HepG2 (cell line): Measurements from ENCODE around the gene TMEM170B. TPM values are rescaled to one million over a fixed set of nuclear protein-coding genes. Genes with fewer than 3 reads are reported as not detected.

Experiments
- ATAC-seq: fragments of 200-7000 bp; cut with Tn5 transposase; 3 replicates; pipeline ENCODE4 v1.9.1; 2020; ENCODE audit warnings: mild to moderate bottlenecking, moderate library complexity
- BruUV-seq: library from RNA; stranded (reverse); fragments of 400-500 nt; replicated peaks from 2 replicates; lab custom pipeline; 2021; lab: Mats Ljungman, UMichigan
- CTCF ChIA-PET: fragments of 300-600 bp; formaldehyde crosslinking; extraction: SDS; loops from one replicate; lab custom pipeline; 2021; ENCODE audit warnings: low total read pairs, inconsistent platforms, low intra/inter-chr PET ratio; lab: Yijun Ruan, JAX
- POLR2A ChIA-PET: fragments of 350-600 bp; sonication (Branson Sonifier 250); formaldehyde crosslinking; loops from one replicate; lab custom pipeline; 2020; ENCODE audit warnings: antibody characterized with exemption, inconsistent platforms; lab: Yijun Ruan, JAX
- DNase-seq: peaks from one replicate; pipeline ENCODE4 v3.0.0-alpha.2; 2015; ENCODE audit warnings: low spot score
- FAIRE-seq: peaks from 3 replicates; lab custom pipeline; 2011; peaks lifted over from hg19 to GRCh38; lab: Jason Lieb, UNC
- H2AFZ ChIP-seq: one replicate; pipeline ENCODE4 v1.6.1; 2011; ENCODE audit warnings: low read length, inconsistent platforms
- H3K27ac ChIP-seq: fragments of 300-600 bp; 3 replicates; pipeline ENCODE4 v1.8.0; 2011; ENCODE audit warnings: mixed run types, mild to moderate bottlenecking, mixed read lengths, low read length, inconsistent platforms; ENCODE audit not compliant: insufficient read depth; ENCODE audit errors: extremely low read length
- H3K27me3 ChIP-seq, 2 experiments: fragments of 200-600 bp in 1 of 2; 2 replicates in 1 of 2; 3 replicates in 1 of 2; pipeline versions ENCODE4 v1.6.0 to v1.8.0; 2011; ENCODE audit warnings: low read length in 2 of 2, mild to moderate bottlenecking in 2 of 2, moderate library complexity in 2 of 2, inconsistent platforms in 1 of 2; ENCODE audit not compliant: insufficient read depth in 2 of 2, control insufficient read depth in 1 of 2
- H3K36me3 ChIP-seq, 2 experiments: fragments of 200-600 bp in 1 of 2; replicated peaks in 1 of 2; 2 replicates in 1 of 2; 3 replicates in 1 of 2; pipeline versions ENCODE4 v1.5.1 to v1.8.0; 2011; ENCODE audit warnings: low read length in 2 of 2, inconsistent platforms in 1 of 2; ENCODE audit not compliant: insufficient read depth in 2 of 2, control insufficient read depth in 1 of 2
- H3K4me1 ChIP-seq: 2 replicates; pipeline ENCODE4 v1.5.1; 2012; ENCODE audit warnings: low read length, inconsistent platforms; ENCODE audit not compliant: insufficient read depth
- H3K4me2 ChIP-seq: 2 replicates; pipeline ENCODE4 v1.6.0; 2011; ENCODE audit warnings: low read depth, low read length, inconsistent platforms
- H3K4me3 ChIP-seq, 3 experiments: fragments of 200-600 bp in 1 of 3; sonication (generic), shearing (Covaris generic) in 1 of 3; replicated peaks in 1 of 3; 2 replicates each; pipeline ENCODE4 v1.5.1; 2011 to 2016; ENCODE audit warnings: low read length in 3 of 3, inconsistent platforms in 2 of 3, low read depth in 2 of 3, mild to moderate bottlenecking in 2 of 3, control low read depth in 1 of 3, mixed read lengths in 1 of 3; ENCODE audit not compliant: insufficient read depth in 1 of 3
- H3K79me2 ChIP-seq: one replicate; pipeline ENCODE4 v1.6.1; 2011; ENCODE audit warnings: low read length, inconsistent platforms; ENCODE audit not compliant: insufficient read depth
- H3K9ac ChIP-seq: 2 replicates; pipeline ENCODE4 v1.6.0; 2011; ENCODE audit warnings: mild to moderate bottlenecking, low read depth, low read length, inconsistent platforms; ENCODE audit not compliant: insufficient read depth
- H3K9me3 ChIP-seq: 2 replicates; pipeline ENCODE4 v1.5.1; 2012; ENCODE audit warnings: mild to moderate bottlenecking, low read length
- H4K20me1 ChIP-seq: 2 replicates; pipeline ENCODE4 v1.6.0; 2011; ENCODE audit warnings: inconsistent platforms, mild to moderate bottlenecking, low read length, moderate library complexity; ENCODE audit not compliant: insufficient read depth
- BHLHE40 ChIP-seq: IDR thresholded peaks from 2 replicates; pipeline ENCODE4 v1.6.1; 2011; ENCODE audit warnings: low read length, improper control_type of control experiment
- CBX2 ChIP-seq, 2 experiments: fragments of 200-600 bp in 1 of 2; sonication (generic); formaldehyde crosslinking in 1 of 2; IDR thresholded peaks; 2 replicates each; pipeline versions ENCODE4 v1.7.0 to v1.8.1; 2018 to 2022; ENCODE audit warnings: low read depth in 2 of 2, low read length in 1 of 2, mild to moderate bottlenecking in 1 of 2, missing genetic modification reagents in 1 of 2
- EHMT2 ChIP-seq: fragments of 200-600 bp; sonication (generic); IDR thresholded peaks from 2 replicates; pipeline ENCODE4 v1.7.0; 2017; ENCODE audit warnings: antibody characterized with exemption, low read depth, low read length, borderline replicate concordance
- HOXA5 ChIP-seq: sonication (generic); formaldehyde crosslinking; IDR thresholded peaks from 2 replicates; pipeline ENCODE4 v1.4.0; 2020; ENCODE audit warnings: missing genetic modification reagents
- LCORL ChIP-seq, 2 experiments: fragments of 450-650 bp in 1 of 2; sonication (generic) in 1 of 2; formaldehyde crosslinking in 1 of 2; IDR thresholded peaks; 2 replicates each; pipeline versions ENCODE4 v1.5.0 to v1.6.1; 2017 to 2020; ENCODE audit warnings: antibody characterized with exemption in 1 of 2, missing genetic modification reagents in 1 of 2
- ZMYM4 ChIP-seq: sonication (generic); formaldehyde crosslinking; IDR thresholded peaks from 2 replicates; pipeline ENCODE4 v1.8.1; 2023; ENCODE audit warnings: mild to moderate bottlenecking, missing genetic modification reagents
- ZNF30 ChIP-seq: sonication (generic); formaldehyde crosslinking; IDR thresholded peaks from 2 replicates; pipeline ENCODE4 v1.5.0; 2020; ENCODE audit warnings: mild to moderate bottlenecking, missing genetic modification reagents
- ZNF564 ChIP-seq: sonication (generic); formaldehyde crosslinking; IDR thresholded peaks from 2 replicates; pipeline ENCODE4 v1.8.1; 2023; ENCODE audit warnings: mild to moderate bottlenecking, missing genetic modification reagents
- ZNF747 ChIP-seq: sonication (generic); formaldehyde crosslinking; IDR thresholded peaks from 2 replicates; pipeline ENCODE4 v1.8.1; 2023; ENCODE audit warnings: missing genetic modification reagents, mild to moderate bottlenecking, borderline replicate concordance
- ZNF850 ChIP-seq: sonication (generic); formaldehyde crosslinking; conservative IDR thresholded peaks from 2 replicates; pipeline ENCODE4 v1.9.0; 2021; ENCODE audit warnings: mild to moderate bottlenecking, missing genetic modification reagents
- WGBS: methylation state at CpG from one replicate; pipeline ENCODE4 v1.1.6; 2017; ENCODE audit warnings: low lambda C conversion rate; 5-methylcytosine and 5-hydroxymethylcytosine counted together
- in situ Hi-C: cut with HindIII; loops from 2 replicates; pipeline ENCODE4 v1.10.0; 2017; ENCODE audit warnings: low pct_unique_long_range_greater_than_20kb; ENCODE audit not compliant: extremely low pct_ligation_motif_present
- intact Hi-C: fragments of 100-400 bp; cut with micrococcal nuclease; formaldehyde crosslinking; loops from one replicate; pipeline ENCODE4 v1.10.0; 2022; ENCODE audit not compliant: unreplicated experiment
- polyA plus RNA-seq, 8 experiments: library from polyadenylated mRNA; depleted of rRNA in 3 of 8; stranded (reverse) in 7 of 8; unstranded in 1 of 8; fragments of >200 nt; fragmentation: Illumina TruSeq in 4 of 8; extraction: Trizol in 4 of 8; gene quantifications; 2 replicates each; pipeline versions ENCODE4 v1.2.1 to v1.2.3, GENCODE V29; 2011 to 2016; ENCODE audit warnings: low read depth in 4 of 8, missing spikeins in 1 of 8, mixed read lengths in 1 of 8; ENCODE audit not compliant: insufficient read depth in 1 of 8
- total RNA-seq, 5 experiments: library from RNA; depleted of rRNA; stranded (reverse); fragments of >200 nt; fragmentation: Illumina TruSeq; extraction: Trizol; gene quantifications; 2 replicates each; pipeline ENCODE4 v1.2.3, GENCODE V29; 2016; ENCODE audit warnings: low read depth in 1 of 5
- TF ChIP-seq, protein P1 (sequence below): sonication (generic); formaldehyde crosslinking; conservative IDR thresholded peaks from 2 replicates; pipeline ENCODE4 v1.8.0; 2022; ENCODE audit warnings: mild to moderate bottlenecking, moderate library complexity, missing genetic modification reagents
- TF ChIP-seq, protein P2 (sequence below): sonication (generic); formaldehyde crosslinking; IDR thresholded peaks from 2 replicates; pipeline ENCODE4 v1.4.0; 2020; ENCODE audit warnings: mild to moderate bottlenecking, missing genetic modification reagents
- TF ChIP-seq, protein P3 (sequence below): sonication (generic); formaldehyde crosslinking; IDR thresholded peaks from 2 replicates; pipeline ENCODE4 v1.8.0; 2022; ENCODE audit warnings: mild to moderate bottlenecking, missing genetic modification reagents; ENCODE audit not compliant: insufficient replicate concordance

Gene TMEM170B
- total and polyA plus RNA-seq, 2 of the 13 experiments (the other 11 are each of a cell fraction or from before 2014, with no cell fraction given), result 3.3 to 9.4 TPM

DNA sequence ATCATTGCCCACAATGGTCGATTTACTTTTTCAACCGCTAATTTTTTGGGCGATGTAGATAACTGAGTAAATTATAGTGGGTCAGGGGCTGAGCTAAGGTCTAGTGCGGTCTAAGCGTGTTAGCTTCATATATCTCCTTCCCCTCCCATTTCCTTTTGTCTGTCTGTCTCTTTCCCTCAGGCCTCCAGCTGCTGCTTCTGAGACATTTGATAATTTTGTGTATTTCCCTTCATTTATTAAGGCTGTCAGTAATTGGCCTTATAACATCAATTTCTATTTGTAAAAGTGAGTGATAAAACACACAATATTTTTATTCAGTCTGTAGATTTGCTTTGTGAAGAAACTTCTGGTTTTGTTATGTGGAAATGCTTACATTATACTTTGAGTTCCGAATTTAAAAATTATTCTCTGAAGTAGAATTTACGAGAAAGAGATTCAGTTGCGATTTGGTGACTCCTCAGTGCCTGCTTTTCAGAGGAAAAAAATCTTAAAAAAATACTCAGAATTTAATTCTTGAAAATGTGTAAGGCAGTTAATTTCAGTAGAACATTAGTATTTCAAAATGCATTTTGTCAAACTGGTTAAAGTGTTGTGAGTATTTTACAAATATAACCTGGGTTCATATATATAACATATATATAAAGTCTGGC is 1.4 kb downstream of the TMEM170B start:
- in situ Hi-C loops, result no loop called here
- FAIRE-seq, result no peak
- 51% methylated on average over 8 of the region's 8 CpGs for WGBS

DNA sequence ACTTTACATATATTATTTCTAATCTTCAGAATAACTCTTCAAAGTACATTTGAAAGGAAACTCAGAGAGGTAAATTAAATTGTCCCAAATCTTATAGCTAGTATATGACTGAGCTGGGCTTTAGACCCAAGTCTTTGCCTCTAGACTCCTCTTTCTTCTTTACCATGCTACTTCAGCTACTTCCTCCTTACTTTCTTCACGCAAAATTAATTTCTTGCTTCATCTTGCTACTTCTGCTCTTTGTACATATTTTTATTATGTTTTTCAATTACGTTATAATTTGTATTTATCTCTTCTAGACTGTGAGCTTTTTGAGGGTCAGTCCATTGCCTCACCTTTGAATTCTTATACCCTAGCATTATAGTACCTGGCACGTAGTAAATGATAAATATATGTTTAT is 5.3 kb downstream of the TMEM170B start:
- Histone ChIP-seq H3K27me3 (no peaks in the 10 kb centered on the region), H3K36me3 (no peaks in the 10 kb centered on the region), H3K27ac (no peak overlapping the region), H2AFZ (no peak overlapping the region), H3K9me3 (no peaks in the 10 kb centered on the region), H3K4me2 (no peak overlapping the region), H3K9ac (no peak overlapping the region), H3K79me2 (peaks cover 13% of the 10 kb centered on the region), H3K4me1 (peaks cover 16% of the 10 kb centered on the region), H4K20me1 (no peaks in the 10 kb centered on the region), H3K4me3 (no peak overlapping the region)
- CTCF ChIA-PET, result no interaction called here
- in situ Hi-C loops (no loop called here), intact Hi-C loops (no loop called here)
- FAIRE-seq (no peak), ATAC-seq (no peak), DNase-seq (no peak)
- BruUV-seq, result no TSS peak
- WGBS, result 80% methylated on average over 3 of the region's 3 CpGs
- POLR2A ChIA-PET, result no interaction called here
- TF ChIP-seq ZNF747 (CRISPR knock-in tag) (no peak), BHLHE40 (no peak), EHMT2 (no peak), HOXA5 (CRISPR knock-in tag) (no peak), ZNF30 (CRISPR knock-in tag) (no peak)
- TF ChIP-seq, protein P1, sequence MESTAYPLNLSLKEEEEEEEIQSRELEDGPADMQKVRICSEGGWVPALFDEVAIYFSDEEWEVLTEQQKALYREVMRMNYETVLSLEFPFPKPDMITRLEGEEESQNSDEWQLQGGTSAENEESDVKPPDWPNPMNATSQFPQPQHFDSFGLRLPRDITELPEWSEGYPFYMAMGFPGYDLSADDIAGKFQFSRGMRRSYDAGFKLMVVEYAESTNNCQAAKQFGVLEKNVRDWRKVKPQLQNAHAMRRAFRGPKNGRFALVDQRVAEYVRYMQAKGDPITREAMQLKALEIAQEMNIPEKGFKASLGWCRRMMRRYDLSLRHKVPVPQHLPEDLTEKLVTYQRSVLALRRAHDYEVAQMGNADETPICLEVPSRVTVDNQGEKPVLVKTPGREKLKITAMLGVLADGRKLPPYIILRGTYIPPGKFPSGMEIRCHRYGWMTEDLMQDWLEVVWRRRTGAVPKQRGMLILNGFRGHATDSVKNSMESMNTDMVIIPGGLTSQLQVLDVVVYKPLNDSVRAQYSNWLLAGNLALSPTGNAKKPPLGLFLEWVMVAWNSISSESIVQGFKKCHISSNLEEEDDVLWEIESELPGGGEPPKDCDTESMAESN (CRISPR knock-in tag), result no peak
- TF ChIP-seq, protein P2, sequence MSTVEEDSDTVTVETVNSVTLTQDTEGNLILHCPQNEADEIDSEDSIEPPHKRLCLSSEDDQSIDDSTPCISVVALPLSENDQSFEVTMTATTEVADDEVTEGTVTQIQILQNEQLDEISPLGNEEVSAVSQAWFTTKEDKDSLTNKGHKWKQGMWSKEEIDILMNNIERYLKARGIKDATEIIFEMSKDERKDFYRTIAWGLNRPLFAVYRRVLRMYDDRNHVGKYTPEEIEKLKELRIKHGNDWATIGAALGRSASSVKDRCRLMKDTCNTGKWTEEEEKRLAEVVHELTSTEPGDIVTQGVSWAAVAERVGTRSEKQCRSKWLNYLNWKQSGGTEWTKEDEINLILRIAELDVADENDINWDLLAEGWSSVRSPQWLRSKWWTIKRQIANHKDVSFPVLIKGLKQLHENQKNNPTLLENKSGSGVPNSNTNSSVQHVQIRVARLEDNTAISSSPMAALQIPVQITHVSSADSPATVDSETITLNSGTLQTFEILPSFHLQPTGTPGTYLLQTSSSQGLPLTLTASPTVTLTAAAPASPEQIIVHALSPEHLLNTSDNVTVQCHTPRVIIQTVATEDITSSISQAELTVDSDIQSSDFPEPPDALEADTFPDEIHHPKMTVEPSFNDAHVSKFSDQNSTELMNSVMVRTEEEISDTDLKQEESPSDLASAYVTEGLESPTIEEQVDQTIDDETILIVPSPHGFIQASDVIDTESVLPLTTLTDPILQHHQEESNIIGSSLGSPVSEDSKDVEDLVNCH (CRISPR knock-in tag), result no peak

More for the DNA sequence above, 1.4 kb downstream of the TMEM170B start:
- intact Hi-C loops, result loop anchor here (10.0 kb wide), 1 partner anchor 476 kb away; the partner anchor contains the start of gene HIVEP1
- ATAC-seq, result no peak
- Histone ChIP-seq H3K9me3 (no peaks in the 10 kb centered on the region), H3K79me2 (peaks cover 13% of the 10 kb centered on the region), H3K9ac (peak overlapping the region; percentile 84), H3K36me3 (no peaks in the 10 kb centered on the region), H2AFZ (no peak overlapping the region), H3K4me2 (peak overlapping the region; percentile 96), H3K27ac (peak overlapping the region; percentile 31)
- BruUV-seq, result TSS peak; percentile 46
- CTCF ChIA-PET, result no interaction called here
- no peak for DNase-seq
- TF ChIP-seq ZMYM4 (CRISPR knock-in tag) (0 out of 2 replicates have a peak, but pooled peaks have one; percentile 1), ZNF850 (CRISPR knock-in tag) (0 out of 2 replicates have a peak, but pooled peaks have one; percentile 0), CBX2 (IDR thresholded peaks at IDR 0.05; ENCODE audit: low read depth, low read length) (0 out of 2 replicates have a peak, but pooled peaks have one; percentile 42), CBX2 (CRISPR knock-in tag; IDR thresholded peaks at IDR 0.05; ENCODE audit: low read depth) (no peak), LCORL (IDR thresholded peaks at IDR 0.05) (no peak), LCORL (CRISPR knock-in tag; IDR thresholded peaks at IDR 0.05) (0 out of 2 replicates have a peak, but pooled peaks have one; percentile 15), ZNF564 (CRISPR knock-in tag) (0 out of 2 replicates have a peak, but pooled peaks have one; percentile 1)
- TF ChIP-seq, protein P3, sequence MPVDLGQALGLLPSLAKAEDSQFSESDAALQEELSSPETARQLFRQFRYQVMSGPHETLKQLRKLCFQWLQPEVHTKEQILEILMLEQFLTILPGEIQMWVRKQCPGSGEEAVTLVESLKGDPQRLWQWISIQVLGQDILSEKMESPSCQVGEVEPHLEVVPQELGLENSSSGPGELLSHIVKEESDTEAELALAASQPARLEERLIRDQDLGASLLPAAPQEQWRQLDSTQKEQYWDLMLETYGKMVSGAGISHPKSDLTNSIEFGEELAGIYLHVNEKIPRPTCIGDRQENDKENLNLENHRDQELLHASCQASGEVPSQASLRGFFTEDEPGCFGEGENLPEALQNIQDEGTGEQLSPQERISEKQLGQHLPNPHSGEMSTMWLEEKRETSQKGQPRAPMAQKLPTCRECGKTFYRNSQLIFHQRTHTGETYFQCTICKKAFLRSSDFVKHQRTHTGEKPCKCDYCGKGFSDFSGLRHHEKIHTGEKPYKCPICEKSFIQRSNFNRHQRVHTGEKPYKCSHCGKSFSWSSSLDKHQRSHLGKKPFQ, result no peak
- TF ChIP-seq, all 625 proteins: peak for 5
- Histone ChIP-seq H3K27me3 (no peaks in the 10 kb centered on the region), H3K4me3 (peak overlapping the region; percentile 74 to 94 (median 94)), H4K20me1 (no peaks in the 10 kb centered on the region), H3K4me1 (peaks cover 37% of the 10 kb centered on the region)
- POLR2A ChIA-PET, result no interaction called here
